Upper lobe of left lung (tissue), 6 donors: ENCODE results near the gene BACE2. TPM values are rescaled to one million over a fixed set of nuclear protein-coding genes. Genes with fewer than 3 reads are reported as not detected.
A peak's percentile ranks its signal among the peaks of the same experiment; 100 is the strongest.
"Not testable (repeated sequence)": the region's sequence is repeated elsewhere in the genome, so short reads cannot be mapped to it uniquely, and the experiment has no call there.

Source experiments
- ATAC-seq, 2 donors: fragments of 200-7000 bp; cut with Tn5 transposase; one replicate each; pipeline ENCODE4 v1.9.1; 2022; ENCODE audit warnings: mild to moderate bottlenecking in 2 of 2, moderate library complexity in 2 of 2; ENCODE audit not compliant: low FRiP score in 2 of 2
- DNase-seq, 2 donors: peaks; one replicate each; pipeline ENCODE4 v3.0.0-alpha.2; 2019 to 2020
- H3K27ac ChIP-seq, 4 donors: fragments of 200-600 bp; sonication (generic); one replicate each; pipeline ENCODE4 v1.5.1; 2016 to 2019
- H3K27me3 ChIP-seq, 4 donors: fragments of 200-600 bp; sonication (generic); one replicate each; pipeline ENCODE4 v1.5.1; 2017 to 2019
- H3K36me3 ChIP-seq, 4 donors: fragments of 200-600 bp; sonication (generic); one replicate each; pipeline ENCODE4 v1.5.1; 2016 to 2019
- H3K4me1 ChIP-seq, 4 donors: fragments of 200-600 bp; sonication (generic); one replicate each; pipeline ENCODE4 v1.5.1; 2018 to 2019
- H3K4me3 ChIP-seq, 4 donors: fragments of 200-600 bp; sonication (generic); one replicate each; pipeline ENCODE4 v1.5.1; 2017 to 2019; ENCODE audit warnings: mild to moderate bottlenecking in 2 of 4, moderate library complexity in 1 of 4
- H3K9me3 ChIP-seq, 4 donors: fragments of 200-600 bp; sonication (generic); one replicate each; pipeline ENCODE4 v1.5.1; 2018 to 2019
- CTCF ChIP-seq, 6 experiments: fragments of 450-650 bp in 4 of 6; fragments of 200-600 bp in 2 of 6; sonication (generic) in 2 of 6; IDR thresholded peaks; one replicate each; pipeline ENCODE4 v1.5.1; 2016 to 2019; ENCODE audit warnings: antibody characterized with exemption in 6 of 6
- EP300 ChIP-seq, 4 donors: sonication (generic); formaldehyde crosslinking; IDR thresholded peaks; one replicate each; pipeline ENCODE4 v1.5.1; 2017; ENCODE audit warnings: antibody characterized with exemption in 4 of 4, control low read depth in 2 of 4
- POLR2A ChIP-seq, 4 donors: fragments of 450-650 bp; IDR thresholded peaks; one replicate each; pipeline ENCODE4 v1.5.1; 2016 to 2017; ENCODE audit warnings: antibody characterized with exemption in 4 of 4, mild to moderate bottlenecking in 2 of 4
- POLR2AphosphoS5 ChIP-seq, 2 donors: sonication (generic); formaldehyde crosslinking; IDR thresholded peaks; one replicate each; pipeline ENCODE4 v1.5.1; 2017; ENCODE audit warnings: antibody characterized with exemption in 2 of 2
- WGBS, 2 donors: methylation state at CpG; one replicate each; pipeline ENCODE4 v1.1.5; 2017 to 2018; 5-methylcytosine and 5-hydroxymethylcytosine counted together
- total RNA-seq, 6 donors: library from RNA; depleted of rRNA in 4 of 6; stranded (reverse); fragments of >200 nt in 4 of 6; gene quantifications; one replicate each; pipeline versions ENCODE4 v1.1.0 to v1.2.1, GENCODE V29; 2016 to 2021
- donor health status: DM: no; HTN: no; CAD: no; lungs with moderate emphysema.
- donor health status: DM: no; HTN: yes; CAD: no; lungs with severe emphysema.

BACE2 gene
- total RNA-seq, 6 donors from 2014 or later = 15.1 to 43.0 (median 26.3) TPM

- 93 to 94% methylated on average over 11 to 32 of the region's 40 CpGs for WGBS, 2 donors
- Histone ChIP-seq H3K4me3 (no peak overlapping the region), H3K27me3 (no peaks in the 10 kb centered on the region), H3K9me3 (no peaks in the 10 kb centered on the region), H3K4me1 (no peaks in the 10 kb centered on the region), H3K36me3 (no peaks in the 10 kb centered on the region), H3K27ac (no peak overlapping the region)
- TF ChIP-seq EP300 (IDR thresholded peaks at IDR 0.05) (no peak), CTCF (IDR thresholded peaks at IDR 0.05) (no peak)
- DNase-seq = peak in 1 of 2 donors; percentile 60
- peak in 1 of 2 donors; percentile 34 for ATAC-seq
Observed at GRCh38 chr21:41304068-41304720, 136.2 kb downstream of the BACE2 start.

- DNase-seq = no peak
- TF ChIP-seq POLR2A (IDR thresholded peaks at IDR 0.05) (no peak), POLR2AphosphoS5 (IDR thresholded peaks at IDR 0.05) (no peak), EP300 (IDR thresholded peaks at IDR 0.05) (no peak), CTCF (IDR thresholded peaks at IDR 0.05) (no peak)
- Histone ChIP-seq H3K27me3 (no peaks in the 10 kb centered on the region), H3K4me1 (no peaks in the 10 kb centered on the region), H3K4me3 (no peak overlapping the region), H3K9me3 (no peaks in the 10 kb centered on the region), H3K27ac (no peak overlapping the region), H3K36me3 (no peaks in the 10 kb centered on the region)
- ATAC-seq = no peak
Observed at GRCh38 chr21:41307219-41307618, 139.3 kb downstream of the BACE2 start.

GRCh38 chr21:41313285-41314164, 145.6 kb downstream of the BACE2 start:
- WGBS, 2 donors = 98% methylated on average over 3 to 6 of the region's 8 CpGs
- DNase-seq = not testable (repeated sequence)
- H3K27me3 ChIP-seq = peaks cover 0 to 12% (median 7%) of the 10 kb centered on the region in 4 donors

GRCh38 chr21:41315726-41316125, 147.8 kb downstream of the BACE2 start:
- no peaks in the 10 kb centered on the region for H3K9me3 ChIP-seq
- H3K27ac ChIP-seq = no peak overlapping the region
- no peak for DNase-seq
- no peak for ATAC-seq
- H3K4me1 ChIP-seq = peaks cover 8 to 15% (median 14%) of the 10 kb centered on the region in 4 donors
- no peaks in the 10 kb centered on the region for H3K36me3 ChIP-seq
- no peak for TF ChIP-seq POLR2A (IDR thresholded peaks at IDR 0.05)
- no peak for TF ChIP-seq POLR2AphosphoS5 (IDR thresholded peaks at IDR 0.05)
- no peak for TF ChIP-seq CTCF (IDR thresholded peaks at IDR 0.05)
- TF ChIP-seq EP300 (IDR thresholded peaks at IDR 0.05) = no peak
- H3K4me3 ChIP-seq = no peak overlapping the region
- H3K27me3 ChIP-seq = peaks cover 0 to 12% (median 7%) of the 10 kb centered on the region in 4 donors
- 88 to 94% methylated on average over 6 of the region's 6 CpGs for WGBS, 2 donors

More at GRCh38 chr21:41313285-41314164, 145.6 kb downstream of the BACE2 start:
- not testable (repeated sequence) for ATAC-seq, H3K27ac ChIP-seq, H3K36me3 ChIP-seq, H3K9me3 ChIP-seq, H3K4me3 ChIP-seq
- H3K4me1 ChIP-seq = peaks cover 8 to 15% (median 14%) of the 10 kb centered on the region in 4 donors

- Histone ChIP-seq H3K27me3 (peaks cover 0 to 12% (median 7%) of the 10 kb centered on the region in 4 donors), H3K4me3 (peak within 1 kb of the TSS in 3 of 4 donors; percentile 35 to 54 (median 52)), H3K36me3 (no peaks in the 10 kb centered on the region), H3K27ac (no peak within 1 kb of the TSS), H3K4me1 (peaks cover 8 to 15% (median 14%) of the 10 kb centered on the region in 4 donors), H3K9me3 (no peaks in the 10 kb centered on the region)
- WGBS, 2 donors = 14 to 15% methylated on average over 32 to 33 of the region's 55 CpGs
- TF ChIP-seq CTCF (IDR thresholded peaks at IDR 0.05) = no peak
- no peak for TF ChIP-seq POLR2AphosphoS5 (IDR thresholded peaks at IDR 0.05)
- TF ChIP-seq EP300 (IDR thresholded peaks at IDR 0.05) = no peak
- TF ChIP-seq POLR2A (IDR thresholded peaks at IDR 0.05) = no peak
- DNase-seq (peak; percentile 67 to 92), ATAC-seq (peak in 1 of 2 donors; percentile 60)
Observed at GRCh38 chr21:41316200-41317062, 148.5 kb downstream of the BACE2 start, which contains the start of gene FAM3B. FAM3B (plus strand) TSS chr21:41316801; CDS start chr21:41316880, 79 bp downstream.
